ENCODE data around the gene SIPA1L2. TPM values are rescaled to one million over a fixed set of nuclear protein-coding genes. Genes with fewer than 3 reads are reported as not detected.
"Not testable (repeated sequence)": the region's sequence is repeated elsewhere in the genome, so short reads cannot be mapped to it uniquely, and the experiment has no call there.

The SIPA1L2 gene
- total RNA-seq, 1 experiment from 2014 or later, result 3.4 TPM

DNA sequence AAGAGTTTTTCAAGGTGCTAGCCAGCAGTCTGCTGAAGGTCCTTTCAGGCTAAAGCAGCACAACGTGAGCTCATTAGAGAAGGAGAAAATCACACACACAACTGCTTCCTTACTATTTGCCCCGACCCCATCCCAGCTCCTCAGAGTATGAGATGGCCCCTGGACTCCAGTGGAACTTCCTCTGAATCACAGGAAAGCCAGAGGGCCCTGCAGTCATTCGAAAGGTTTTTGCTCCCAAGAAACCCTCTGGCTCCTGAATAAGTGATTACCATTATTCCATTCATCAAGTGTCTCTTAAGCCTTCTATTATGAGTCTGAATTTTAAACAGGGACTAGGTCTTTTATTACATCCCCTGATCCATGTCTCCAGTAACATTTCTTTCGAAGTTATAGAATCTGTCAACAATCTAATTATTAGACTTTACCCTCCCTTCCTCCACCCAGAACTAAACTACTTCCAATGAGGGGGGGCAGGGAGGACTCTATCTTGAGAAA lies 14.6 kb downstream of the SIPA1L2 start:
- BruUV-seq (replicated peaks), result no TSS peak
- Histone ChIP-seq H3K27me3 (replicated peaks; ENCODE audit: insufficient read depth, low read depth, low read length, poor library complexity) (no peaks in the 10 kb centered on the region), H3K4me3 (ENCODE audit: low read depth, low read length, poor library complexity, severe bottlenecking) (no peak overlapping the region), H3K27ac (ENCODE audit: low read depth, low read length, poor library complexity, severe bottlenecking) (peak overlapping the region; percentile 48), H3K36me3 (ENCODE audit: insufficient read depth, low read length, poor library complexity, severe bottlenecking) (no peaks in the 10 kb centered on the region), H3K4me1 (ENCODE audit: insufficient read depth, low read length, poor library complexity, severe bottlenecking) (peaks cover 41% of the 10 kb centered on the region), H3K9me3 (ENCODE audit: low read depth, low read length, poor library complexity, severe bottlenecking) (no peaks in the 10 kb centered on the region)
- ChIA-PET CTCF (no interaction called here), POLR2A (ENCODE audit: low non-redundant PET) (no interaction called here)
- DNase-seq (ENCODE audit: low spot score), result no peak
- intact Hi-C loops (cut with micrococcal nuclease; ENCODE audit: unreplicated experiment), result loop anchor here (5.0 kb wide), 1 partner anchor 58 kb away; no protein-coding TSS in a partner anchor
- no peak for TF ChIP-seq EZH2 (IDR thresholded peaks at IDR 0.05; ENCODE audit: borderline replicate concordance, low read depth, low read length, poor library complexity, severe bottlenecking)
- TF ChIP-seq, protein P1, sequence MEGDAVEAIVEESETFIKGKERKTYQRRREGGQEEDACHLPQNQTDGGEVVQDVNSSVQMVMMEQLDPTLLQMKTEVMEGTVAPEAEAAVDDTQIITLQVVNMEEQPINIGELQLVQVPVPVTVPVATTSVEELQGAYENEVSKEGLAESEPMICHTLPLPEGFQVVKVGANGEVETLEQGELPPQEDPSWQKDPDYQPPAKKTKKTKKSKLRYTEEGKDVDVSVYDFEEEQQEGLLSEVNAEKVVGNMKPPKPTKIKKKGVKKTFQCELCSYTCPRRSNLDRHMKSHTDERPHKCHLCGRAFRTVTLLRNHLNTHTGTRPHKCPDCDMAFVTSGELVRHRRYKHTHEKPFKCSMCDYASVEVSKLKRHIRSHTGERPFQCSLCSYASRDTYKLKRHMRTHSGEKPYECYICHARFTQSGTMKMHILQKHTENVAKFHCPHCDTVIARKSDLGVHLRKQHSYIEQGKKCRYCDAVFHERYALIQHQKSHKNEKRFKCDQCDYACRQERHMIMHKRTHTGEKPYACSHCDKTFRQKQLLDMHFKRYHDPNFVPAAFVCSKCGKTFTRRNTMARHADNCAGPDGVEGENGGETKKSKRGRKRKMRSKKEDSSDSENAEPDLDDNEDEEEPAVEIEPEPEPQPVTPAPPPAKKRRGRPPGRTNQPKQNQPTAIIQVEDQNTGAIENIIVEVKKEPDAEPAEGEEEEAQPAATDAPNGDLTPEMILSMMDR (conservative IDR thresholded peaks at IDR 0.05; ENCODE audit: low read depth, low read length), result no peak

DNA sequence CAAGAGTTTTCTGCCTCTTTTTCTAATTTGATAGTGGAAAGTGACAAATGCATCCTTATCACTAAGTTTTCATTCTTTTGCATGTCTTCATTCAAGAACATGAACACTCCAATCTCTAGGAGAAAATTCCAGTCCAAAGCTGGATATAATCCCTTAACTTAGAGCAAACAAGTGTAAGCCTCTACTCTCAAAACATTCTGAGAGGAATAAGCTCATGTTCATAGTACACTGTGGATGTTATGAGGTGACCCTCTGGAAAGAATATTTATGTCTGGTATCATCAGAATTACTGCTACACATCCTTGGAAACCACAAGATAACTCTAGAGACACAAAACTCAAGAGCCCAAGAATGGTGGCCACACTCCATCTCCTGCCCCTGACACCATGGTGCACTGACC lies 15.1 kb downstream of the SIPA1L2 start:
- Histone ChIP-seq H3K4me1 (ENCODE audit: insufficient read depth, low read length, poor library complexity, severe bottlenecking) (peaks cover 37% of the 10 kb centered on the region), H3K27ac (ENCODE audit: low read depth, low read length, poor library complexity, severe bottlenecking) (no peak overlapping the region), H3K9me3 (ENCODE audit: low read depth, low read length, poor library complexity, severe bottlenecking) (no peaks in the 10 kb centered on the region), H3K27me3 (replicated peaks; ENCODE audit: insufficient read depth, low read depth, low read length, poor library complexity) (no peaks in the 10 kb centered on the region), H3K4me3 (ENCODE audit: low read depth, low read length, poor library complexity, severe bottlenecking) (no peak overlapping the region), H3K36me3 (ENCODE audit: insufficient read depth, low read length, poor library complexity, severe bottlenecking) (no peaks in the 10 kb centered on the region)
- no TSS peak for BruUV-seq (replicated peaks)
- intact Hi-C loops (cut with micrococcal nuclease; ENCODE audit: unreplicated experiment), result loop anchor here (5.0 kb wide), 1 partner anchor 58 kb away; no protein-coding TSS in a partner anchor
- TF ChIP-seq, protein P1 (conservative IDR thresholded peaks at IDR 0.05; ENCODE audit: low read depth, low read length), result no peak
- TF ChIP-seq EZH2 (IDR thresholded peaks at IDR 0.05; ENCODE audit: borderline replicate concordance, low read depth, low read length, poor library complexity, severe bottlenecking), result no peak
- ChIA-PET CTCF (no interaction called here), POLR2A (ENCODE audit: low non-redundant PET) (interaction anchor here (0.6 kb wide), 1 partner anchor 374 kb away, joined by 3 read pairs; no protein-coding TSS in a partner anchor)
- no peak for DNase-seq (ENCODE audit: low spot score)

DNA sequence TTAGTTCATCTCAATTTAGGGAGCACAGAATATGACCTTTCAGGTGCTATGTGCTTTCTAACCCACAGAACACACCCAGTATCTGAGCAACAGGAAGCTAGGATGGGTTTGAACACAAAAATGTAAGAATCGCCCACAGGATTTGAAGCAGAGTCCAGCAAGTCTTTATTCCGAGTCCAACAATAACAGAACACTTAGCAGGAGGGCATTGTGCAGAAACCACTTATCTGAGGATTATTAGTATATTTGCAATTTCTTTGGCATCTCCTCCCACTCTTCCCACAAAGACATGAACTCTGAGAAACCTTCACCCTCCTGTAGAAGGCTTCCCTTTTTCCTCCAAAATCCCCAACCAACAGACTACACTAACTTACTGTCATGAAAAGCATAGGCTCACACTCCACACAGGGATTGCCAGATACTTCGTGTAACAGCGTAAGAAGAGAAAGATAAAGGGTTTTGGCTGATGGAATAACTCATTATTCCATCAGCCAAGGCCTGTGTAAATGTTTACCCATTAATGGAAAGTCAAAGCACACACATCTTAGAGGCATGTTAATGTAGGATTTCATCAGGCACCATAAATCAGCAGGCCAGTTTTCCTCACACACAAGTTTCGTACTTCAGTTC lies 16.1 kb downstream of the SIPA1L2 start:
- H3K4me1 ChIP-seq (ENCODE audit: insufficient read depth, low read length, poor library complexity, severe bottlenecking), result peaks cover 32% of the 10 kb centered on the region
- BruUV-seq (replicated peaks), result no TSS peak
- peak overlapping the region; percentile 44 for H3K27ac ChIP-seq (ENCODE audit: low read depth, low read length, poor library complexity, severe bottlenecking)
- DNase-seq (ENCODE audit: low spot score), result peak; percentile 35
- H3K4me3 ChIP-seq (ENCODE audit: low read depth, low read length, poor library complexity, severe bottlenecking), result no peak overlapping the region
- no peaks in the 10 kb centered on the region for H3K9me3 ChIP-seq (ENCODE audit: low read depth, low read length, poor library complexity, severe bottlenecking)
- POLR2A ChIA-PET (ENCODE audit: low non-redundant PET), result no interaction called here
- no peaks in the 10 kb centered on the region for H3K36me3 ChIP-seq (ENCODE audit: insufficient read depth, low read length, poor library complexity, severe bottlenecking)
- intact Hi-C loops (cut with micrococcal nuclease; ENCODE audit: unreplicated experiment), result no loop called here
- TF ChIP-seq, protein P1 (conservative IDR thresholded peaks at IDR 0.05; ENCODE audit: low read depth, low read length), result no peak
- no peak for TF ChIP-seq EZH2 (IDR thresholded peaks at IDR 0.05; ENCODE audit: borderline replicate concordance, low read depth, low read length, poor library complexity, severe bottlenecking)
- CTCF ChIA-PET, result no interaction called here
- no peaks in the 10 kb centered on the region for H3K27me3 ChIP-seq (replicated peaks; ENCODE audit: insufficient read depth, low read depth, low read length, poor library complexity)

DNA sequence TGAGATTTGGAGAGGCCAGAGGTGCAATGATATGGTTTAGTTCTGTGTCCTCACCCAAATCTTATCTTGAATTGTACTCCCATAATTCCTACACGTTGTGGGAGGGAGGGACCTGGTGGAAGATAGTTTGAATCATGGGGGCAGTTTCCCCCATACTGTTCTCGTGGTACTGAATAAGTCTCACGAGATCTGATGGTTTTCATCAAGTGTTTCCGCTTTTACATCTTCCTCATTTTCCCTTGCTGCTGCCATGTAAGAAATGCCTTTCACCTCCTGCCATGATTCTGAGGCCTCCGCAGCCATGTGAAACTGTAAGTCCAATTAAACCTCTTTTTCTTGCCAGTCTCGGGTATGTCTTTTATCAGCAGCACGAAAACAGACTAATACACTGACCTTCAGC lies 17.1 kb downstream of the SIPA1L2 start:
- DNase-seq (ENCODE audit: low spot score); POLR2A ChIA-PET (ENCODE audit: low non-redundant PET); H3K4me3 ChIP-seq (ENCODE audit: low read depth, low read length, poor library complexity, severe bottlenecking); H3K27ac ChIP-seq (ENCODE audit: low read depth, low read length, poor library complexity, severe bottlenecking); H3K9me3 ChIP-seq (ENCODE audit: low read depth, low read length, poor library complexity, severe bottlenecking); H3K36me3 ChIP-seq (ENCODE audit: insufficient read depth, low read length, poor library complexity, severe bottlenecking); H3K27me3 ChIP-seq (replicated peaks; ENCODE audit: insufficient read depth, low read depth, low read length, poor library complexity); intact Hi-C loops (cut with micrococcal nuclease; ENCODE audit: unreplicated experiment); BruUV-seq (replicated peaks); CTCF ChIA-PET: not testable (repeated sequence)
- H3K4me1 ChIP-seq (ENCODE audit: insufficient read depth, low read length, poor library complexity, severe bottlenecking), result peaks cover 32% of the 10 kb centered on the region

Measured in A673 (cell line).